RWPE1 (cell line): ENCODE results near the gene ASTE1.

Source experiments
- CTCF ChIA-PET: fragments of 350-600 bp; sonication (Branson Sonifier 250); formaldehyde crosslinking; extraction: SDS; loops from one replicate; lab custom pipeline; 2021; lab: Yijun Ruan, JAX
- POLR2A ChIA-PET: fragments of 400-600 bp; formaldehyde crosslinking; extraction: SDS; loops from one replicate; lab custom pipeline; 2020; ENCODE audit warnings: antibody characterized with exemption; ENCODE audit not compliant: low non-redundant PET; lab: Yijun Ruan, JAX
- DNase-seq: peaks from one replicate; pipeline ENCODE4 v3.0.0; 2012; ENCODE audit warnings: low spot score
- H3K27ac ChIP-seq: fragments of 450-650 bp; 2 replicates; pipeline ENCODE4 v1.5.1; 2017
- CTCF ChIP-seq: fragments of 450-650 bp; conservative IDR thresholded peaks from 2 replicates; pipeline ENCODE4 v1.5.1; 2017; ENCODE audit warnings: low read depth, mild to moderate bottlenecking

The ASTE1 gene

GRCh38 chr3:130997289-130997688, 29.3 kb downstream of the ASTE1 start:
- no peak for TF ChIP-seq CTCF
- ChIA-PET CTCF (no interaction called here), POLR2A (no interaction called here)
- no peak for DNase-seq
- H3K27ac ChIP-seq, result no peak overlapping the region

- CTCF ChIA-PET, result no interaction called here
- H3K27ac ChIP-seq, result no peak overlapping the region
- TF ChIP-seq CTCF, result no peak
- no peak for DNase-seq
- POLR2A ChIA-PET, result no interaction called here
Measured at GRCh38 chr3:130992344-130992743, 34.3 kb downstream of the ASTE1 start.

GRCh38 chr3:130991126-130991525, 35.5 kb downstream of the ASTE1 start:
- CTCF ChIA-PET, result no interaction called here
- POLR2A ChIA-PET, result no interaction called here
- DNase-seq, result no peak
- no peak overlapping the region for H3K27ac ChIP-seq
- TF ChIP-seq CTCF, result no peak

GRCh38 chr3:130990282-130990681, 36.3 kb downstream of the ASTE1 start:
- no peak overlapping the region for H3K27ac ChIP-seq
- ChIA-PET CTCF (no interaction called here), POLR2A (no interaction called here)
- TF ChIP-seq CTCF, result no peak
- DNase-seq, result no peak

- no peak for DNase-seq
- ChIA-PET POLR2A (no interaction called here), CTCF (no interaction called here)
- no peak overlapping the region for H3K27ac ChIP-seq
- no peak for TF ChIP-seq CTCF
Measured at GRCh38 chr3:130981469-130981868, 45.2 kb downstream of the ASTE1 start.

- CTCF ChIA-PET, result no interaction called here
Measured at GRCh38 chr3:130979117-130979516, 47.5 kb downstream of the ASTE1 start.

More at GRCh38 chr3:130979117-130979516, 47.5 kb downstream of the ASTE1 start:
- DNase-seq, result no peak
- no peak overlapping the region for H3K27ac ChIP-seq
- no peak for TF ChIP-seq CTCF
- POLR2A ChIA-PET, result interaction anchor here (0.6 kb wide), 1 partner anchor 10 kb away, joined by 4 read pairs; no protein-coding TSS in a partner anchor
